Activated T-helper 17 cell treated with anti-CD3 and anti-CD28 coated beads, Interleukin-2, amount 50 U/mL, for 72 hours (primary cell): ENCODE results near the gene RASGRF1. TPM values are rescaled to one million over a fixed set of nuclear protein-coding genes. Genes with fewer than 3 reads are reported as not detected.

ENCODE experiments used
- ATAC-seq: fragments of 150-1000 bp; cut with Tn5 transposase; replicated peaks from 2 replicates; pipeline ENCODE4 v1.10.0; 2021; ENCODE audit warnings: mild to moderate bottlenecking, moderate library complexity
- H3K27ac Mint-ChIP-seq: one replicate; pipeline ENCODE4 v1.8.0; 2022; ENCODE audit warnings: mixed read lengths
- H3K27me3 Mint-ChIP-seq: one replicate; pipeline ENCODE4 v1.8.0; 2022; ENCODE audit warnings: mixed read lengths
- H3K36me3 Mint-ChIP-seq: one replicate; pipeline ENCODE4 v1.8.0; 2022; ENCODE audit warnings: low read depth, mild to moderate bottlenecking, mixed read lengths
- H3K4me1 Mint-ChIP-seq: one replicate; pipeline ENCODE4 v1.8.0; 2022; ENCODE audit warnings: mixed read lengths
- H3K4me3 Mint-ChIP-seq: one replicate; pipeline ENCODE4 v1.8.0; 2022; ENCODE audit warnings: mild to moderate bottlenecking, mixed read lengths
- H3K9me3 Mint-ChIP-seq: one replicate; pipeline ENCODE4 v1.8.0; 2022; ENCODE audit warnings: mixed read lengths
- total RNA-seq, 2 donors: library from RNA; stranded (reverse); gene quantifications; one replicate each; pipeline ENCODE4 v1.2.3, GENCODE V29; 2022

The RASGRF1 gene
- total RNA-seq, 2 donors from 2014 or later = not detected

DNA sequence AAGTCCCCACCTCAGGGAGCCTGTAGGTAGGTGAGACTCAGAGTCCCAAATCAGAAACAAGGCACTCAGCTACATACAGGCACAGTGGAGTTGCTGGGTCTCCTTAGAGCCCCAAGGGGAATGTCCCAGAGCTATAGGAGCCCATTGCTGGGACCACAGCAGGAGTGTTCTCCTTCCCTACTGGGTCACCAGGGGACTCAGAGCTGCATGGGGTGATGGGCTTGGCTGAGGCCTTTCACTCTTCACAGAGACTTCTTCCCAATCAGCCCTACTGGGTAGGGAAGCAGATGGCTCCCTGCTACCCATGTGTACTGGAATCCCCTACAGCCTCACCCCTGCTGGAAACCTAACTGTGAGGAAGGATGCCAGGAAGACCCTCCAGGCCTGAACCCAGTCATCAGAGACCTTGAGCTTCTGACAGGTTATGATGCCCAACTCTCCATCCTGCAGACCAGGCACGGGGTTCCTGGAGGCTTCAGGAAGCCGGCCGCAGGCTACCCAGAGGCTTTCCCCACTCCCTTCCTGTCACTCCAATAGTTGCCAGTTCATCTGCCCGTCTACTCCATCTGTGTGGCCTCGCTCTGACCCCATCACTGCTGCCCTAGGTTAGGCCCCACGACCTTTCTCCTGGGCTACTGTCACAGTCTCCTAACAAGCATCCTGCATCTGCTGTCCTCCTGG is 24.0 kb downstream of the RASGRF1 start:
- Mint-ChIP-seq H3K4me3 (no peak overlapping the region), H3K27me3 (peaks cover 11% of the 10 kb centered on the region), H3K27ac (no peak overlapping the region), H3K9me3 (no peaks in the 10 kb centered on the region), H3K4me1 (no peaks in the 10 kb centered on the region), H3K36me3 (no peaks in the 10 kb centered on the region)
- ATAC-seq = no peak

DNA sequence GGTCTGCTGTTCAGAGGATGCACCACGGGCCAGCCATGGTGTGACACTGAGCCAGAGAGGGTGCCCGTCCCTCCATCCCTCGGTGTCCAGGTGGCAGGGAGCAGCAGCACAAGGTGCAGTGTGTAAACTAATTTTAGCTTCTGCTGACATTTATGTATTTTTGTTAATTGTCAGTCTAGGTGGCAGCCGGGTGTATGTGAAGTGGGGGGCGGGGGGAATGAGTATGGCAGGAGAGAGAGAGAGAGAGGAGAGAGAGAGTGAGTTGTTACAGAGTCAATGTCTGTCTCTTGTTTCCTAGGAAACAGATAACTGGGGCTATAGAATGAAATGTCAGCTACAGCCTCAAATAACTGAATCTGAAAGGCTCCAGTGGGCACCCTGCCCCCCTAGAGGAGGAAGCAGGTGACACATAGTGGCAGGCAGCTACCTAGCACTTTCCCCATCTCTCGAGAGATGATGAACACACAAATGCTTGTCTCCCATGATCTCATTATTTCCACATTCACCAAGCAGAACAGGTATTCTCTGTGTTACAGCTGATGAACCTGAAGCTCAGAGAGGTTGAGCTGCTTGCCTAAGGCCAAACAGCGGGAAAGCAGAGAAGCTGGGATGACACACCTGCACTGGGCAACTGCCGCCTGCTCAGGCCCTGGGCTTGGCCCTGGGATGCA is 24.7 kb downstream of the RASGRF1 start:
- H3K4me3 Mint-ChIP-seq = no peak overlapping the region
- no peaks in the 10 kb centered on the region for H3K9me3 Mint-ChIP-seq
- H3K36me3 Mint-ChIP-seq = no peaks in the 10 kb centered on the region
- ATAC-seq = no peak
- H3K27ac Mint-ChIP-seq = no peak overlapping the region
- no peaks in the 10 kb centered on the region for H3K4me1 Mint-ChIP-seq
- H3K27me3 Mint-ChIP-seq = peaks cover 11% of the 10 kb centered on the region

DNA sequence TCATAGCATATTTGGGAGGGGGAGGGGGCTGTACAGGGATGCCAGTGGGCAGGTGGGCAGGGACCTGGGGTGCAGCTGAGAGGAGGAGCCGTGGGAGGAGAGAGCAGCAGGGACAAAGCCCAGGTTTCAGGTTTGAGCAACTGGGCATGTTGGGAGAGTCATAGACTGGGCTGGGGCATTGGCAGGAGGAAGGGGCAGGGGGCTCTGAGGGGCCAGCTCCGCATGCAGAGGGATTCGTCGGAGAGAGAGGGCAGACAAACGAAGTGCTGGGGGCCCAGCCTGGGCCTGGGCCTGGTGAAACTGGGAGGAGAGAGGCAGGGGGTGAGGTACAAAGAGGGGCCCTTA is 25.2 kb downstream of the RASGRF1 start:
- no peaks in the 10 kb centered on the region for H3K4me1 Mint-ChIP-seq
- H3K27ac Mint-ChIP-seq = no peak overlapping the region
- no peak for ATAC-seq
- no peaks in the 10 kb centered on the region for H3K9me3 Mint-ChIP-seq
- peaks cover 11% of the 10 kb centered on the region for H3K27me3 Mint-ChIP-seq
- no peak overlapping the region for H3K4me3 Mint-ChIP-seq
- no peaks in the 10 kb centered on the region for H3K36me3 Mint-ChIP-seq

DNA sequence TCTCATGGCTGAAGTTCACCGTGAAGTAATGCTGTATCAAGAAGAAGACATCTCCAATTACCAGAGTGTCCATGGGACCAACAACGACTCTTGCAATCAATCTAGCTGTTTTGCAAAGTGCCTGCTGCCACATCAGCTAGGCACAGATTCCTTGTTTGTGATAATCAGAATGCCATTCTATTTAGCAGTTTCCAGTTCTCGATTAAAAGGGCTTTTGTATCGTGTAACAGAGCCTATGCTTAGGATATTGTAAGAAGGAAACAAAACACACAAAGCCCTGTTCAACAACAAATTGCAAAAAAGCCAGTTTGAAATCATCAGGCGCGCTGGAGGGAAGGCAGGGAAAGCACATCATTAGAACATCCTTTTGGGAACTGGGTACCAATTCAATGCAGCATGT is 26.1 kb downstream of the RASGRF1 start:
- no peaks in the 10 kb centered on the region for H3K4me1 Mint-ChIP-seq
- ATAC-seq = no peak
- H3K36me3 Mint-ChIP-seq = no peaks in the 10 kb centered on the region
- H3K9me3 Mint-ChIP-seq = no peaks in the 10 kb centered on the region
- peaks cover 11% of the 10 kb centered on the region for H3K27me3 Mint-ChIP-seq
- H3K27ac Mint-ChIP-seq = no peak overlapping the region
- no peak overlapping the region for H3K4me3 Mint-ChIP-seq

DNA sequence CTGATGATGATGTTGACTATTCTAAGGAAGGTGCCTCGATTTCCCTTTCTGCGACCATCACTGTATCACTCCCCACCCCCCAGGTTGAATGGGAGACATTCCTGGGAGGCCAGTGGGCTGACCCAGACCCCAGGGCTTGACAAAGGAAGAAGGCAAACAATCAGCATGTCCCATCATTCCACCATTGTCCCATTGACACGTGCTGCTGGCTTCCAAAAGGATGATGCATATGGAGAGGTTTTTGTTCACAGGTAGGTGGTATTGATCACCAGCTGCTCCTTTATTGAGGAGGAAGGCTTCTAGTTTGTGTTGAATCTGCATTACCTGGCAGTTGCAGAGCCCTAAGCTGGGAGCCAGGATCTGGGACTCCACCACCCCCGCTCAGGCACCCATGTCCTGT is 30.4 kb downstream of the RASGRF1 start:
- H3K27me3 Mint-ChIP-seq = peaks cover 17% of the 10 kb centered on the region
- no peak for ATAC-seq
- H3K27ac Mint-ChIP-seq = no peak overlapping the region
- H3K36me3 Mint-ChIP-seq = no peaks in the 10 kb centered on the region
- no peak overlapping the region for H3K4me3 Mint-ChIP-seq
- H3K4me1 Mint-ChIP-seq = no peaks in the 10 kb centered on the region
- peaks cover 4% of the 10 kb centered on the region for H3K9me3 Mint-ChIP-seq

DNA sequence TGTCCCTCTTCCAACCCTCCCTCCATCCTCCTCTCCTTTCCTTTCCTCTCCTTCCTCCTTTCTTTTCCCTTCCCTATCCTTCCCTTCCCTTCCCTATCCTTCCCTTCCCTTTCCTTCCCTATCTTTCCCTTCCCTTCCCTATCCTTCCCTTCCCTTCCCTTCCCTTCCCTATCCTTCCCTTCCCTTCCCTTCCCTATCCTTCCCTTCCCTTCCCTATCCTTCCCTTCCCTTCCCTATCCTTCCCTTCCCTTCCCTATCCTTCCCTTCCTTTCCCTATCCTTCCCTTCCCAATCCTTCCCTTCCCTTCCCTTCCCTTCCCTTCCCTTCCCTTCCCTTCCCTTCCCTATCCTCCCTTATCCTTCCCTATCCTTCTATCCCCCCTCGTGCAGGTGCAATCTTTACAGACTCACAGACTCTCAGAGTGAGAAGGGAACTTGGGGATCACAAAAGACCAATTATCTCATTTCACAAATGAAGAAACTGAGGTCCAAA is 31.5 kb downstream of the RASGRF1 start:
- H3K4me1 Mint-ChIP-seq = no peaks in the 10 kb centered on the region
- H3K4me3 Mint-ChIP-seq = no peak overlapping the region
- peaks cover 11% of the 10 kb centered on the region for H3K27me3 Mint-ChIP-seq
- no peak for ATAC-seq
- peaks cover 4% of the 10 kb centered on the region for H3K9me3 Mint-ChIP-seq
- H3K36me3 Mint-ChIP-seq = no peaks in the 10 kb centered on the region
- H3K27ac Mint-ChIP-seq = no peak overlapping the region

DNA sequence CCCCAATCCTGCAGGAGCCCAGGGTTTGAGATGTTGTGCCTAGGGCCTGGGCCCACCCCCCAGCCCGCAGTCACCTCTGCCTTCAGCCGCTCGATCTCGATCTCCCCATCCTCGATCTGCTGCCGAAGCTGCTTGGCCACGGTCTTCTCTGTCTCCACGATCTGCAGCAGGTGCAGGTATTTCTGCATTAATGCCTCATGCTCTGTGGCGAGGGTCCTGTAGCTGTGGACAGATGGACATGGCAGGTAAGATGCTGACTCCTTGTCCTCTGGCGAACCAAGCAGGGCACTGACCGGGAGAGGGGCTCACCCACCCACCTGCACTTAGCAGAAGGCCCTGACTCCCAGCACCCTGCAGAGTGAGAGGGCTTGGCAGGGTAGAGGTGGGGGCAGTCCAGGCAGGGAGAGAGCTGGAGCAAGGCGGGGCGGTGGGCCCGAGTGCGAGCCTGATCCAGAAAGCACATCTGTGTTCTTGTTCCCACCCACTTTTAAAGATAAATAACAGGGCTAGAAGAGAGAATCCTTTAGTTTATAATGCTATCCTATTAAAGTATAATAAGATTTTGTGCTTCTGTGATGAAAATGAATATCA is 32.2 kb downstream of the RASGRF1 start:
- Mint-ChIP-seq H3K9me3 (peaks cover 4% of the 10 kb centered on the region), H3K27ac (no peak overlapping the region), H3K4me3 (no peak overlapping the region), H3K4me1 (no peaks in the 10 kb centered on the region), H3K36me3 (no peaks in the 10 kb centered on the region), H3K27me3 (peaks cover 11% of the 10 kb centered on the region)
- ATAC-seq = no peak

DNA sequence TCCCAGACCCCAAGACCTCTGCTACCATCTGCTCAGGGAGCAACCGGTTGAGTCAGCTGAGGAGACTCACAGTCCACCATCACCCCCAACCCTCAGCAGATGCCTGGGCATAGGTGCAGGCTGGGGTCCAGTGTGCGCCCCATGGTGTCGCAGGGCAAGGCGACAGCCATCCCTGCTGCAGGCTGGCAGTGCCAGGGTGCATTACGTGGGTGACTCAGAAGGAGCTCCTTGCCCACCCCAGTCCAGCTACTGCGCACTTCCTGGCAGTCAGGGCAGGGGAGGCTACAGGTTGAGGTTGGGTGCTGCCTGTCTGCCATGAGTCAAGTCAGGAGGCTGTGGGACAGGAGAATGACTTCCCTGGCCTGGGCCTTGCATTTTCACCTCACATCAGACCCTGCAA is 33.5 kb downstream of the RASGRF1 start:
- Mint-ChIP-seq H3K4me3 (no peak overlapping the region), H3K9me3 (peaks cover 4% of the 10 kb centered on the region), H3K27me3 (peaks cover 10% of the 10 kb centered on the region), H3K27ac (no peak overlapping the region), H3K4me1 (no peaks in the 10 kb centered on the region), H3K36me3 (no peaks in the 10 kb centered on the region)
- no peak for ATAC-seq

DNA sequence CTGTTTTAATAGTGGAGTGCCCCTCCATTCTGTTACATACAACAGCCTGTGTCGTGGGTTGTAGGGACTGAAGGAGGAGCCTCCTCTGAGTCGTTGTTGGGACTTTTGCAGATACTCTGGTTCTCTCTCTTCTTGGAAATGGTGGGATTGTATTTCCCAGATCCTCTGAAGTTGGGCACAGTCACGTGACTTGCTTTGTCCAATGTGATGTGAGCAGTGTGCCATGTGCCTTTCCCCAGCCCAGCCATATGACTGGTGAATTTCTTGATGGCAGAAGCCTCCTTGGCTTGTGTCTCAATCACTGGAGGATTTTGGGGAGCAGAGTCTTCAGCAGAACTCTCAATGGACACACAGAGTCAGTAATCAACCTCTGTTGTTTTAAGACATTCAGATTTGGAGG is 36.2 kb downstream of the RASGRF1 start:
- H3K27me3 Mint-ChIP-seq = peaks cover 10% of the 10 kb centered on the region
- H3K9me3 Mint-ChIP-seq = peaks cover 4% of the 10 kb centered on the region
- H3K36me3 Mint-ChIP-seq = no peaks in the 10 kb centered on the region
- no peaks in the 10 kb centered on the region for H3K4me1 Mint-ChIP-seq
- no peak for ATAC-seq
- H3K27ac Mint-ChIP-seq = no peak overlapping the region
- no peak overlapping the region for H3K4me3 Mint-ChIP-seq

DNA sequence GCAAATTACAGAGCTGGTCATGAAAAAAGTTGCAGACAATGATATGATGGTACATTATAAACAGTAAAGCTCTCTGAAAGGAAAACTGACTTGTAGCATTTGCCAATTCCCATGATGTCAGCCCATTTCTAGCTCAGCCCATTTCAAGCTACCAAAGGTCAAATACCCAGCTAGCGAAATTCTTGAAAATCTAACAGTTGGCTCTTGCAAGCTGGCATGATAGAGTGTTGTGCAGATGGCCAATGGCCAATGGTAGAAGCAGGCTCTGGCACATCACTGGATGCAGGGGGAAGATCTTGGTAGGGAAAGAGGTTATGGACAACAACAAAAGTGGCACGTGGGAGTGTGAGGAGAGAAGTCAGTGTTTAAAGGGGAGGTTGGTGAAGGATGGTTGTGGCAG is 36.7 kb downstream of the RASGRF1 start:
- H3K27ac Mint-ChIP-seq = no peak overlapping the region
- no peaks in the 10 kb centered on the region for H3K4me1 Mint-ChIP-seq
- ATAC-seq = no peak
- H3K9me3 Mint-ChIP-seq = peaks cover 4% of the 10 kb centered on the region
- H3K4me3 Mint-ChIP-seq = no peak overlapping the region
- peaks cover 10% of the 10 kb centered on the region for H3K27me3 Mint-ChIP-seq
- no peaks in the 10 kb centered on the region for H3K36me3 Mint-ChIP-seq

DNA sequence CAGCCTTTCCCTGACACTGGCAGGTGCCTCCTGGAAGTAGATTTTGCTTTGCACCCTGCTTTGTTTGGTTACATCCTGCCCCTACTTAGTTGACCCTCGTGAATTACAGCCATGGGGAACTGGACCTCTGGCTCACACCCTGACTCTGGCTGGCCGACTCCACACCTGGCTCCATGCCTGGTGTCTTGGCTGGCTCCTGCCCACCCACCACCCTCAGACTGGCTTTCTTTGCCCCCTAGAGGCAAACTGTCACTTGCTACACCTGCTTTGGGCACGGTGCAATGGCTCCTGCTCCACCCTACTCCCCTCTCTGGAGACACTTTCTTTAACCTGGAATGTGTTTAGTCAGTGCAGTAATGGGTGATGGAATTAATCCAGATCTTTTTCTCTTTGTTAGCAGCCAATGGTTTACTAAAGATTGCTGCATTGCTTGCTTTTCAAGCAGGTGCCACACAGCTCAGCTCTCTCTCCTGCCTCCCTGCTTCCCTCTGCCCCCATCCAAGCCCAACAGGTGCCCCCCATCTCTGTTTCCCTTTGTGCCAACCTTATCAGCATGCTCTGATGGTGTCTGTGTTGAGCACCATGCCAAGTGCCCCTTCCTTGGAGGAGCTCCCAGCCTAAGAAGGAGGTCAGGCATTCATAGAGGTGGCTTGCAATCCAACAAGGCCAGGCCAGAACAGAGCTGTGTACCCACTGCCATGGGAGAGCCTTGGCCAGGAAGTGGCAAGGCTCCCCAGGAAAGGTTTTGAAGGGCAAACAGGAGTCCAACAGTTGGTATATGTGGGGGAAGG is 38.4 kb downstream of the RASGRF1 start:
- H3K36me3 Mint-ChIP-seq = no peaks in the 10 kb centered on the region

DNA sequence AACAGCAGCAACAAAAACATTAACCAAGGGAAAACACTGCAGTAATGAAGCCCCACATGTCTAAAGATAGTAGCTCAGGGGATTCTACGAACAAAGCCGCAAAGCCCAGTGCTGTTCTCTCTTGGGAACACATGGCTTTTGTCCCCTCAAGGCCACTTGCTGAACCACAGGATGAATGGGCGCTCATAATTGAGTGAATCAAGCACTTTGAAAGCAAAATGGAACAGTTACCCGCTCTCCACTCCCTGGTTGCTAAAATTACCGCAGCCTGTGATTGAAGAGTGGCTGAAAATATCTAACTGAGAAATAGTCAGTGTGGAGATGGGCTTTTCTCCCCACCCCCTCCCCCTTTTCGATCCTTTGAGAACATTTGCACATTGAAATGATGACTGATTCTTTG is 39.6 kb downstream of the RASGRF1 start:
- Mint-ChIP-seq H3K27ac (no peak overlapping the region), H3K36me3 (no peaks in the 10 kb centered on the region), H3K27me3 (peaks cover 10% of the 10 kb centered on the region), H3K9me3 (peaks cover 4% of the 10 kb centered on the region), H3K4me1 (no peaks in the 10 kb centered on the region), H3K4me3 (no peak overlapping the region)
- no peak for ATAC-seq

More for the DNA sequence above, 38.4 kb downstream of the RASGRF1 start:
- H3K9me3 Mint-ChIP-seq = peaks cover 4% of the 10 kb centered on the region
- no peaks in the 10 kb centered on the region for H3K4me1 Mint-ChIP-seq
- no peak for ATAC-seq
- no peak overlapping the region for H3K4me3 Mint-ChIP-seq
- no peak overlapping the region for H3K27ac Mint-ChIP-seq
- peaks cover 10% of the 10 kb centered on the region for H3K27me3 Mint-ChIP-seq

DNA sequence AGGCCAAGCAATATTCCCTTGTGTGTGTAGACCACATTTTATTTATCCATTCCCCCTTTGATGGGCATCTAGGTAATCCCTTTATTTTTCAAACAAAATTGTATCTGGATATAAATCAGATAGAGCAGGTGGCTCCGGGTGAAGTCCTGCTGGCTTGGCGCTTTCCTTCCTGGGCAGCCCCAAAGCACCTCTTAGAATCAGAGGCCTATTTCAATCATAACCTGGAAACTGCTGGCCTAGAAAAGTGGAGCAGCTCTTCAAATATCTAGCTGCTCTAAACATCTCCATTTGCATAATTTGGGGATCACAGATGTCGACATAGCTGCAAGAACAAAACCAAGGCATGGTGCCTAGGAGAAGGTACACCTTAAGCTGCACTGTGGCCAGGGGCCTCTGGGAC is 40.2 kb downstream of the RASGRF1 start:
- Mint-ChIP-seq H3K4me1 (no peaks in the 10 kb centered on the region), H3K9me3 (no peaks in the 10 kb centered on the region), H3K27ac (no peak overlapping the region), H3K4me3 (no peak overlapping the region), H3K36me3 (no peaks in the 10 kb centered on the region), H3K27me3 (peaks cover 7% of the 10 kb centered on the region)
- no peak for ATAC-seq

DNA sequence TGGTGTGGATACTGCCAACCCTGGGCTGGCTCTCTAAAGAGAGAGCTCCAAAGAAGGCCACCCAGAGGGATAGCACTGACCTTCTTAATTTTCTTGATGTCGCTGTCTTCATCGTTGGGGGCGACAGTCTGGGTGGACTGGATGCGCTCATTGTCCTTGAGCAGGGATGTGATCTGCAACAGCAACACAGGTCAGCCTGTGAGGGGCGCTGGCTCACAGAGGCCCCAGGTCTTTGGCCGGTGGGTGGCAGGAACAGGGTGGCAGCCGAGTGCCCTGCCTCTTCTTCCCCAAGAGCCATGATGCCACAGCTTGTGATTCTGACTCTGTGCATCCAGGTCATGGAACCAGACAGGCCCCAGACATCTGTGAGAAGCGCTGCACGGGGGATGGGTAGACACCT is 41.2 kb downstream of the RASGRF1 start:
- peaks cover 8% of the 10 kb centered on the region for H3K27me3 Mint-ChIP-seq
- H3K4me1 Mint-ChIP-seq = no peaks in the 10 kb centered on the region
- H3K36me3 Mint-ChIP-seq = no peaks in the 10 kb centered on the region
- H3K4me3 Mint-ChIP-seq = no peak overlapping the region
- no peaks in the 10 kb centered on the region for H3K9me3 Mint-ChIP-seq
- no peak for ATAC-seq
- H3K27ac Mint-ChIP-seq = no peak overlapping the region
